HG02885 (cell line): Measurements from ENCODE around the gene NOS1AP.

Experiments used
- ATAC-seq: cut with Tn5 transposase; IDR thresholded peaks from one replicate; pipeline ENCODE4 v1.9.1; 2021; ENCODE audit warnings: mild to moderate bottlenecking; ENCODE audit not compliant: unreplicated experiment, poor library complexity

The NOS1AP gene

DNA sequence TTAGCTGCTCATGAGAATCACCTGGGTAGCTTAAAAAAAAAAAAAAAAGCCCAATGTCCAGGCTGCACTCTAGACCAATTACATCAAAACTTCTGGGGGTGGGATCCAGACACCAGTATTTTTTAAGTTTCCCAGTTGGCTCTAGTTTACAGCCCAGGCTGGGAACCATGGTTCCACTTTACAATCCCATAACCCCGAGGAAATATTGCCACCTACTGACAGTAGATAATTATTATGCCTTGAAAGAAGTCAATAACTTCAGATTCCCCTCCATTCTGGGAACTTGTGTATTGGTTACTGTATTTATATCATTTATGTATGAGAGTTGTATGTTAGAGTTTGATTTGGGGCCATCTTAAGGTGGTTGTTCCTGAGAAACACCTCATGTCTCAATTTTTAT is 207.0 kb downstream of the NOS1AP start:
- no peak for ATAC-seq

DNA sequence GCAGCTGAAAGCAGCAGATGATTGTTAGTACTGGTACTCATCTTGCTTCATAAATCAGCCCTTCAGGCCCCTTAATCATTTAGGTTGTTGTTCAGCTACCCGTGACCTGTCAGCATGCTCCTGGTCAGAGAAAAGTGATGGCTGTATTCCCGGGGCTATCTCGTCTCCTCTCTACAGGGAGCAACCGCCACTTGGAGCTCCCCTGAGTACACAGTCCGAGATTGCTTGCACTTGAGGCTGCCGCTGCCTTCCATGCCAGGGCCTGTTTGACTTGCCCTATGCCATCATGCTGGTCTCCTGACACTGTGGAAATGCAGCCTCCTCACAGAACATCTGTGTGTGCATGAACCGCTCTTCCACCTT is 209.6 kb downstream of the NOS1AP start:
- no peak for ATAC-seq

DNA sequence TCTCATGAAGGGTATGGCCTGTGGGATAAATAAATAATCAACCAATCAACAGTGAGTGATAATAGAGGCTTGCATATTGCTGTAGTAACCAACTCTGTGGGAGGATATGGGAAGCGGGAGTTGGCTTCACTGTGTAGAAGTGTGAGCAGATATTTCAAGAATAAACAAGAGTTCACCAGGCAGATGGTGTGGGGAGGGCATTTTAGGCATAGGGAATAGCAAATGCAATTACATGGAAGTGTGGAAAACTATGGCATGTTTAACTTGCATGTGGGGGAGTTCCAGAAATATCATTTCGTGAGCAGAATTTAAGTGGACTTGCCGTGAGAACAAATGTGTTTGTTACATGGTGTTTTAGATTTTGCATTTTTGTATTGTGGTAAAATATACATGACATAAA is 211.9 kb downstream of the NOS1AP start:
- ATAC-seq: no peak

GRCh38 chr1:162283657-162284056 is 214.2 kb downstream of the NOS1AP start:
- no peak for ATAC-seq

- ATAC-seq: no peak
These were observed 214.9 kb downstream of the NOS1AP start for GRCh38 chr1:162284206-162284955.

DNA sequence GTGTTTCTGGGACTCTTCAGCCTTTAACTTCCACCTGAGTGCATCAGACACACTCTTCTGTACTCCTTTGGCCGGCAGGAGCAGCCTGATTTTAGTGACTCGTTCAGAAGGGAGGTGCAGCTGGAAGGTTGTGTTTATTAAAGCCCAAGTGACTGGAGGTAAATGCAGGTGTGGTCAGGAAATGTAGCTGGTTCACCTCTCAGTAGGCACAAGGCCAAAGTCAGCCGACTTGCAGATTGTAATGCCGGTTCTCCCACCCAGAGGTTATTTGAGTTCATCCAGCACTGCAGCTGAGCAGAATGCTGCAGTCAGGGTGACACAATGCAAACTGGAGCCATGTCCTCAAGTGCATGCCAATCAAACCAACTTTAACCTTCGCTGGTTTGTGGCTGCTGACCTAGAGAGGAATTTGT is 215.7 kb downstream of the NOS1AP start:
- ATAC-seq: no peak

DNA sequence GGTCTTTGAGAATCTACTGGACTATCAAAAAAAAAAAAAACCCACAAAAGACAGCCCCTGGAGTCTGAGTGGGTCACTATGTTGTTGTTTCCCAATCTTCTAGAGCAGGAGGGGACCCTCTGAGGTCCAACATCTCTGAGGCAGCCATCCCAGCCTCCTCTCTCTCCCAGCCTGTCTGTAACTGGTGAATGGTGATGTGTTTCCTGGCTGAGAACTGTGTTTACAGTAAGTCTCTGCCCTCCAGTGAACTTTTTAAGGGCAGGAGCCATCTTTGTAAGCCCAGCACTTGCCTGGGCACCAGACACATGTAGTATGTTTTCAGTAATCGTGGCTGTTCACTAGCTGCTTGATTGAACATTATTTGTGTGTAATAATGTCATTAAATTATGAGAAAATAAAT is 221.5 kb downstream of the NOS1AP start:
- ATAC-seq: no peak

DNA sequence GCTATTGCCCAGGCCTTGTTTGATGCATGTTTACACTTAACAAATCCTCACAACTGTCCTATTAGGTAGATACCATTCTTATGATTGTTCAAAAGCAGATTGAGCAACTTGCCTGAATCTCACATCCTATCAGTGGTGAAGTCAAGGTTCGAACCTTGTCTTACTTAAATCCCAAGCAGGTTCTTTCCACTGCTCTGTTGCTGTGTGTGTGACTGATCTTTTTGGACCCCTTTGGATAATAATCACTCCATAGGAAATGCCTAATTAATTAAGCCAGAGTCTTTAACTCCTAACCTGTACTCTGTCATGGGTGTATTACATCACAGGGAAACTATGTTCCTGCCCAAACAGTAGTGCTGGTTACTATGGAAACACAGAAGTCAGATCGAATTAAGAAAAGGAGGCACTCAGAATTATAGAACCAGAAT is 222.9 kb downstream of the NOS1AP start:
- ATAC-seq: no peak

GRCh38 chr1:162293073-162293692 is 223.7 kb downstream of the NOS1AP start:
- ATAC-seq: no peak

DNA sequence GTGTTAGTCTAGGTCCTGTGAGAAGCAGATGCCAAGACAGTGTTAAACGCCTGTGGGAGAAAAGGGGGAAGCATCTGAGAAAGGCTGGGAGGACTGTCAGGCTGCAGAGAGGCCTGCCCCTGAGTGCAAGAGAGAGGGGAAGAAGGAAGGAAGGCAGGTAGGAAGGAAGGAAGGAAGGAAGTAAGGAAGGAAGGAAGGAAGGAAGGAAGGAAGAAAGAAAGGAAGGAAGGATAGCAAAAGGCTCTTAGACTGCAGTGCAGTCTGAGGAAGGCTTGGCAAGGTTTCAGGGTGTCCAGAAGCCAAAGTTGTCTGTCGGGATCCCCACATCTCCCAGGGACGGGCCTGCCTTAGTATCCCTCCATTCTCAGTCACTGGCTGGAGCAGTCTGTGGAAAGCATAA is 224.5 kb downstream of the NOS1AP start:
- ATAC-seq: no peak

DNA sequence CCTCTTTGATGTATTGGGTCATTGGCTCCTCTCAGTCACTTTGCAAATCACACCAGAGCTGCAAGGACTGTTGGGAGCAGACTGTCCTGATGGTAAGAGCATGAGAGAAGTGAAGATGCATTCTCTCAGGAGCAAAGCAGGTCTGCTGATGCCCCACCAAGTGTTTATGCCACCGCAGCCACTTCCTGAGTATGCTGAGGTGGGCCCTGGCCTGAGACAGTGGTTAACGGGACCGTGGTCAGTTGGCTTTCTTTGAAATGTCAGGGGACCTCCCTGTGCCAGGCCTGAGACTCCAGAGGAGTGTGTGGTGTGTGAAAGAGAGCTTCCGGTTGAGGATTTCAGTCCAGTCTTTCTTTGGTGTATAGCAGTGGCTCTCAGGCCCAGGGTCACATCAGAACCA is 227.7 kb downstream of the NOS1AP start:
- no peak for ATAC-seq

- ATAC-seq: no peak
These were observed 228.8 kb downstream of the NOS1AP start for GRCh38 chr1:162298266-162298665.

DNA sequence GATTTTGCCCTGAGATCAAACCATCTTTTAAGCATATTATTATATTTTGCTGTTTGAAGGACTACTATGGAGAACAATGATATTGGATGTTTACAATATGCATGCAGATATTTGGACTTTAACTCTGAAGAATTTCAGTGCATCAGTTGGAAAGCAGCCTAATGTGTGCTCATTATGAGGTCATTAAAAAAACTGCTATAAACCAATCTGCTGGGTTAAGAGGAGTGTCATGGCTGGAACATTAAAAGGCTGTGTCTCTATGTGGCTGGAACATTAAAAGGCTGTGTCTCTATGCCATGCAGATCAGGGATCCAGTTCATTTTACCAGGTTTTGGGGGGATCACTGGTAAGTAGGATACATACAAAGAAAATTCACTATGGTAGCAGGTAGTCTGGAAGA is 229.5 kb downstream of the NOS1AP start:
- no peak for ATAC-seq

DNA sequence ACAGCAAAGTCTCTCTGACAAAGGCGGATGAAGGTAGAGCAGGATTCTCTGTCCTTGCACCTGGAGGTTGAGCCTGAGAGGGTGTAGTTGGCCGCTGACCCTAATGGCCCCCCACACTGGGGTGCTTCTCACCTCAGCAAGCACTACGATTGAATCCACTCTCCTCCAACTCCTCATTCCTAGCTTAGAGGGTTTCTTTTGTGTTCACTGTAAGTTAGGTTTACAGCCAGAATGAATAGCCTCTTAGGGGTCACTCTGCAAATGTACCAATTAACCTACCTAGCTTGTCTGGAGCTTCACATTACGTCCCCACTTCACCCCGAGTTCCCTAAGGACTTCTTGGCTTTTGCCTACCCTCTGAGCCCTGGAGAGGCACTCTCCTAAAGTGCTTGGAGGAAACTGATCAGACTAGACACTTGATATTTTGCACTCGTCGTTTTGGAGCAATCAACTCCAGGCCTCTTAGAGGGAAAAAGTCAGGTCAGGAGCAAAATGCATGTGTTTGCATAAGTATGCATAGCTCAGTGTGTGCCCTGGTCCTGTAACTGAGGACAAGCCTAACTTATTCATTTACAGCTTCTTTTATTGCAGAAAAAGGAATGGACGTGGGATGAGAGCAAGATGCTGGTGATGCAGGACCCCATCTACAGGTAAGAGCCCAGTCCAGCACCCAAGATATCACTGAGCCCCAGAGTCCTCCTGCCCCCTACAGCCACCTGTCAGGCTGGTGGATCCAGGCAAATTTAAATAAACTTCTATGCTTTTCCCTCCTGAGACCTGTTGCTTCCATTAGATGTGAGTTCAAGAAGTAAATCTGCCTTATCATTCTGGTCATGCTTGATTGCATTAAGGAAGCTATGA is 230.8 kb downstream of the NOS1AP start:
- ATAC-seq: no peak

- ATAC-seq: no peak
These were observed 232.2 kb downstream of the NOS1AP start for GRCh38 chr1:162301696-162302095.

DNA sequence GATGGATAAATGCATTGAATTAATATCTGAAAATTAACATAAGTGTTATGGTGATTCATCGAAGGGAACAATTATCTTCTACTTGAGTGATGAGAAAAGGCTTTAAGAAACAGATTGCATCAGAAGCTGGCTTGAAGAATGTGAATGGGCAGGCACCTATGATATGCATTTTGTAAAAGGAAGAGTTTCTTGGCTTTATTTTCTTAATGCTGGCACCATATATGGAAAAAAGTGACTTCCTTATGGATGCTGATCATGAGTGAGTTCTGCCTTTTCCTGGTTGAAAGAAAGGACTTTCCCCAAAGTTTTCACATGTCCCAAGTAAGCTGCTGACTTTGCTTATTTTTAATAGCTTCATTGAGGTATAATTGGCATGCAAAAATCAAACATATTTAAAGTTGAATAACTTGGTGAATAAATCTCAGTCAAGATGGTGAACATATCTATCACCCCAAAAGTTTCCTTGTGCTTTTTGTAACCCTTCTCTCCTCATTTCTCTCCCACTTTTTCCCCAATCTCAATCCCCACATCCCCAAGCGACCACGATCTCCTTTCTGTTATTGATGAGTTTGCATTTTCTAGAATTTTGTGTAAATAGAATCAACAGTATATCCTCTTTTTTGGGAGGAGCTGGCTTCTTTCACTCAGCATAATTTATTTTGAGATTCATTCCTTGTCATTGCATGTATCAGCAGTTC is 233.0 kb downstream of the NOS1AP start:
- no peak for ATAC-seq

DNA sequence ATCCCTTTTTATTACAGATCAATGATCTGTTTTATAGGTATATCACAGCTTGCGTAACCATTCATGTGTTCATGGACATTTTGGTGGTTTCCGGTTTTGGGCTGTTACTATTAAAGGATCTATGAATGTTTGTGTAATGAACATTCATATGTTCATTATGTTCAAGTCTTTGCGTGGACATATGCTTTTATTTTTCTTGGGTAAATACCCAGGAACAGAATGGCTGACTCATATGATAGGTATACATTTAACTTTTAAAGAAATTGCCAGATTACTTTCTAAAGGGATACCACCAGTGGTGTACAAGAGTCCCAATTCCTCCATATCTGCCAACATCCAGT is 233.5 kb downstream of the NOS1AP start:
- no peak for ATAC-seq

- no peak for ATAC-seq
These were observed 235.2 kb downstream of the NOS1AP start for GRCh38 chr1:162304736-162305135.

GRCh38 chr1:162305969-162306368 is 236.5 kb downstream of the NOS1AP start:
- ATAC-seq: no peak

GRCh38 chr1:162310337-162310736 is 240.8 kb downstream of the NOS1AP start:
- ATAC-seq: no peak

DNA sequence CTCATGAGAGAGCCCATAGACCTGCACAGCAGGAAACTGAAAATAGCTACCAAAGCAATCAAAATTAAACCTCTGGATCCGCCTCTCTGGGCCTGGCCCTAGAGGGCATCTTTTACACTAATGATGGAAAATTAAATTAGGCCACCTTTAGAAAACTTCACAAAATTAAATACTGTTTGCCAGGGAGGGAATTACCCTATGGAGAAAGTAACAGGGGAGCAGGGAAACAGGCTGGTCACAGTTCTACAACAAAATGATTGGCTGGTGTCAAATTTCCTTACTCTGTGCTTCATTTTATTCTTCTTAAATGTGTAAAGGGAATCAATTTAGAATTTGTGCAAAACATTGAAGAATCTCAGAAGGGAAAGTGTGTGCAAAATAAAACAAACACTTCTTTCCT is 244.7 kb downstream of the NOS1AP start:
- ATAC-seq: no peak
